Adipocyte (in vitro differentiated cells): ENCODE measurements around the gene INTS12.
A peak's percentile ranks its signal among the peaks of the same experiment; 100 is the strongest.

Experiments used
- DNase-seq: peaks from one replicate; pipeline ENCODE4 v3.0.0-alpha.2; 2015; ENCODE audit warnings: low read depth
- H3K27me3 ChIP-seq: replicated peaks from 2 replicates; pipeline ENCODE4 v1.7.0; 2013; ENCODE audit warnings: mild to moderate bottlenecking, low read length, moderate library complexity; ENCODE audit not compliant: control insufficient read depth, insufficient read depth
- H3K36me3 ChIP-seq: 2 replicates; pipeline ENCODE4 v1.7.0; 2013; ENCODE audit warnings: low read length, mild to moderate bottlenecking, moderate library complexity; ENCODE audit not compliant: control insufficient read depth, insufficient read depth, severe bottlenecking
- H3K4me1 ChIP-seq: 2 replicates; pipeline ENCODE4 v1.7.0; 2013; ENCODE audit warnings: mild to moderate bottlenecking, low read length, moderate library complexity; ENCODE audit not compliant: control insufficient read depth, insufficient read depth
- H3K4me3 ChIP-seq: 2 replicates; pipeline ENCODE4 v1.7.0; 2013; ENCODE audit warnings: mild to moderate bottlenecking, low read length, moderate library complexity
- H3K9ac ChIP-seq: 2 replicates; pipeline ENCODE4 v1.7.0; 2013; ENCODE audit warnings: mild to moderate bottlenecking, low read length, moderate library complexity
- H3K9me3 ChIP-seq: 2 replicates; pipeline ENCODE4 v1.7.0; 2013; ENCODE audit warnings: mild to moderate bottlenecking, low read length, moderate library complexity; ENCODE audit not compliant: control insufficient read depth

Gene INTS12

DNA sequence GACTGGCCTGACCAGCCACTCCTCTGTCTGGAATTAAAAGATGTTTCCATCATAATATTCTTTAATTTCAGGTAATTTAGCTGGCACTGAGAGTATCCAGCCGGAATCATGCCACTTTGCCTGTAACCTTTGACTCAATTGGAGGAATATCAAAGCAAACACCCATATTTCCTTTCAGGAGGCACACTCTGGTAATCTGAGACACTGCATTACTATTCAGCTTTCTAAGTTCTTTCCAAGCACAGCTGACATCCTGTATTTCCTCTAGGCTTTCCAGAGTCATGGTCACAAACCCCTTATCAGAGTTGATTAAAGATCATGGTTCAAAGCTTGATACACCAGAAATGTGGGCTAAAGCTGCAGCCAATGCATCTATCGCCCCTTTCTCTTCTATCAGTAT is 29.3 kb downstream of the INTS12 start:
- no peaks in the 10 kb centered on the region for H3K4me1 ChIP-seq
- no peak overlapping the region for H3K9ac ChIP-seq
- no peaks in the 10 kb centered on the region for H3K27me3 ChIP-seq
- no peaks in the 10 kb centered on the region for H3K9me3 ChIP-seq
- DNase-seq: peak; percentile 25
- H3K4me3 ChIP-seq: no peak overlapping the region
- peaks cover 30% of the 10 kb centered on the region for H3K36me3 ChIP-seq

DNA sequence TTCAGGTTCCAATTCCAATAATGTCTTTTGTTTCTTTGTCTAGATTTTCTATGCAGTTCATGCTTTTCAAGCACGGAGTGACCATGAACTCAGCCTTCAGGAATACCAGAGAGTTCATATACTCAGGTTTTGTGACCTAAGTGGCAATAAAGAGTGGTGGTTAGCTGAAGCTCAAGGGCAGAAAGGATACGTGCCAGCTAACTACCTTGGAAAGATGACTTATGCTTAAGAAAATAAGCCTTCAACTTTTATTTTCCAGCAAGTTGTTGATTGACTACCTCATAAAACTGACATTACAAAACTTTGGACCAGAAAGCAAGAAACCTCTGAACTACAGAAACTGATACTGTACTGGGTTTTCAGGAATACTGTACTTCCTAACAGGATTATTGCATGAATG is 30.8 kb downstream of the INTS12 start:
- no peaks in the 10 kb centered on the region for H3K4me1 ChIP-seq
- H3K36me3 ChIP-seq: peaks cover 16% of the 10 kb centered on the region
- H3K27me3 ChIP-seq: no peaks in the 10 kb centered on the region
- no peaks in the 10 kb centered on the region for H3K9me3 ChIP-seq
- H3K9ac ChIP-seq: no peak overlapping the region
- no peak overlapping the region for H3K4me3 ChIP-seq
- no peak for DNase-seq

DNA sequence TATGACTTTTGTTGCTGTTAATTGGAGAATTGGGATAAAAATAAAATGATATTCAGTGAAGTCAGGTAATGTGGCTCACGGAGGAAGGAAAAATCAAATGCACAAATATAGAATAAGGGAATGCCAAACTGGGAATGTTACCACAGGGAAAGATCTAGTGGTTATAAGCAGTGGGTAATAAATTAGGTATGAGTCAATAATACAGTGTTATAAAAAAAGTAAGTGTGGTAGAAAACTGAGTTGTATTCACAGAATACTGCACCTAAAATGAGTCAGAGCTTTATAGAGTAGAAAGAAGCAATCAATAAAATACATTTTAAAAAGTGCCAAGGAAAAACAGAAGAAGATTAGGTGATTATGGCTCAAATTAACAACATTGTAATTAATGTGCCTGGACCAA is 34.5 kb downstream of the INTS12 start:
- H3K9ac ChIP-seq: no peak overlapping the region
- H3K4me1 ChIP-seq: no peaks in the 10 kb centered on the region
- no peaks in the 10 kb centered on the region for H3K27me3 ChIP-seq
- no peak for DNase-seq
- no peak overlapping the region for H3K4me3 ChIP-seq
- H3K9me3 ChIP-seq: no peaks in the 10 kb centered on the region
- H3K36me3 ChIP-seq: no peaks in the 10 kb centered on the region

DNA sequence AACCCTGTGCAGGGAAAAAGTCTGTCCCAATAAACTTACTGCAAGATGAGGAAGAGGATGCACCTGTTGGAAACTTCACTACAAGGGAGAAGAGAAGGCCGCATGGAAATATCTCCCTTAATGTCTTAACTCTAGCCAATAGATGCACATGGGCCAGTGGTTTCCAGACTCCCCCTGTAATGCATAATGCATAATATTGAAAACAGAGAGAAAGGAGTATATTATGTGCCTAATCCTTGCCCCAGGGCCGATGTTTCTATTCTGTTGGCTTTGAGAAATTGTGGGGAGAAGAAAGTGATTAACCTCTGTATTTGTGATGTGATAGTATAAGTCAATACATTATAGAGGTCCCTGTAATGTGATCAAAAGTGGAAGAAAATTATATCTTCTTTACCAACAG is 37.2 kb downstream of the INTS12 start:
- Histone ChIP-seq H3K9ac (no peak overlapping the region), H3K27me3 (peaks cover 4% of the 10 kb centered on the region), H3K9me3 (no peaks in the 10 kb centered on the region), H3K36me3 (no peaks in the 10 kb centered on the region), H3K4me3 (no peak overlapping the region), H3K4me1 (no peaks in the 10 kb centered on the region)
- no peak for DNase-seq

DNA sequence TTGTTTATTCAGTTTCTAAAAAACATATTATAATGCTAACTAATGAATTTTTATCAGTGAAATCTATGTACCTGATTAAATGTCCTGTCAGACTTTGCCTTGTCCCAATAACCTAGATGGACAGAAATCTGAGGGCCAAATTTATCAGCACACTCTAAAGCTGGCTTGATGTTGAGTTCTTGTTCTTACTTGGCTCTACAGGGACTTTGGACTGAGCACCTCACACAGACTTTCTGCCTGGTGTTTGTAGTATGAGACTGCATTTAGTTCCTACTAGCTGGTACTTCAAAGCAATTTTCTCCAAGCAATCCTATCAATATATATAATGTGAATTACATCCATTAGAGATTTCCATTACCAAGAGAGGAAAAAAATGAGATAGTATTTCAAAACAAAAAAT is 37.8 kb downstream of the INTS12 start:
- H3K4me1 ChIP-seq: no peaks in the 10 kb centered on the region
- peaks cover 4% of the 10 kb centered on the region for H3K27me3 ChIP-seq
- no peaks in the 10 kb centered on the region for H3K9me3 ChIP-seq
- H3K36me3 ChIP-seq: no peaks in the 10 kb centered on the region
- no peak overlapping the region for H3K4me3 ChIP-seq
- H3K9ac ChIP-seq: no peak overlapping the region
- no peak for DNase-seq

DNA sequence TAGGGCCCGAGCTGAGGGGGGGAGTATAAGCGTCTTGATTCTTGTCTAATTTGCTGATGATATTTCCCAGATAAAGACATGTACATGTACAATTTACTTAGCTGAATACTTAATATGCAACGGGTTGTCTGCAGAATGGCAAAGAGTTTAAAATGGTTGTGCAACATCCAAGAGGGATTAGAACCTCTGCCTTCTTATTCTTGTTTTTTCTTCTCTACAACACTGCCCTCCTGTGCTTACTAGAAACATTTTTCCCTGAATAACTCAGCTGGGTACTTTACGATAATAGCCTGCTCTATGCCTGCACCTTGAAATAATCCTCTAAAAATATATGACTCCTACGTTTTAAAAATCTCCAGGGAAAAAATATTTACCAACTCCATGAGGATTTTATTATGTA is 41.8 kb downstream of the INTS12 start:
- no peak overlapping the region for H3K9ac ChIP-seq
- H3K9me3 ChIP-seq: no peaks in the 10 kb centered on the region
- no peaks in the 10 kb centered on the region for H3K4me1 ChIP-seq
- H3K36me3 ChIP-seq: no peaks in the 10 kb centered on the region
- peaks cover 4% of the 10 kb centered on the region for H3K27me3 ChIP-seq
- H3K4me3 ChIP-seq: no peak overlapping the region
- peak; percentile 50 for DNase-seq

DNA sequence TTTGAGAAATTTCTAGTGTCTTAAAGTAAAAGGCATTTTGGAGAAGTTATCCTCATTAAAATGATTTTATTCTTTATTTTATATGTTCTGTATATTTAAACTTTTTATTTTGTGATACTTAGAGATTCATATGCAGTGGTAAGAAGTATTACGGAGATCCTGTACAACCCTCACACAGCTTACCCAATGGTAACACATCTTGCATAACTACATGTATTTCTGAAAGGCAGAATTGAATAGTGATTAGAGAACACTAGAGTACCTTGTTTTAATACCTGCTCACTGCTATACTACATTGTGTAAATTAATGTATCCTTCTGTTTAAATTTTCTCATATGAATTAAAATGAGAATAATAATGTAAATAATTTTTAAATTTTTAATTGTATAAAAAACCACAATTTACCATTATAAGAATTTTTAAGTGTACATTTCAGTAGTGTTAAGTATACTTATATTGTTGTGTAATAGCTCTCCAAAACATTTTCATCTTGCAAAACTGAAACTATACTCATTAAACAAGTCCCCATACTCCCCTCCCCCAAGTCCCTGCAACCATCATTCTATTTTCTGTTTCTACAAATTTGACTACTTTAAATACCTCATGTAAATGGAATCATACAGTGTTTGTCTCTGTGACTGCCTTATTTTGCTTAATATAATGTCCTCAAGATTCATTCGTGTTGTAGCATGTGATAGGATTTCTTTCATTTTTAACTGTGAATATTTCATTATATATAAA is 45.4 kb downstream of the INTS12 start:
- Histone ChIP-seq H3K9me3 (no peaks in the 10 kb centered on the region), H3K4me3 (no peak overlapping the region), H3K9ac (no peak overlapping the region), H3K27me3 (peaks cover 7% of the 10 kb centered on the region), H3K4me1 (no peaks in the 10 kb centered on the region), H3K36me3 (no peaks in the 10 kb centered on the region)
- DNase-seq: no peak

DNA sequence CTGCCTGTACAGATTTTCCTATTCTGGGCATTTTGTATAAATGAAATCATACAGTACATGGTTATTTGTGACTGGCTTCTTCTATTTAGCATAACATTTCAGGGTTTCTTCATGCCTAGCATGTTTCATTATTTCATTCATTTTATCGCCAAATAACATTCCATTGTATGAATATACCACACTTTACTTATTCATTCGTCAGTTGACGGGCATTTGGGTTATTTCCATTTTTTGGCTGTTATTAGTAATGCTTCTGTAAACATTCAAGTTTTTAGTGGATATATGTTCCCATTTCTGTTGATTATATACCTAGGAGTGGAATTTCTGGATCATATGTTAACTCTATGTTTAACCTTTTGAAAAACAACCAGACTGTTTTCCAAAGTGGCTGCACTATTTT is 47.5 kb downstream of the INTS12 start:
- Histone ChIP-seq H3K4me1 (no peaks in the 10 kb centered on the region), H3K27me3 (peaks cover 4% of the 10 kb centered on the region), H3K9me3 (no peaks in the 10 kb centered on the region), H3K9ac (no peak overlapping the region), H3K36me3 (no peaks in the 10 kb centered on the region), H3K4me3 (no peak overlapping the region)
- DNase-seq: no peak

DNA sequence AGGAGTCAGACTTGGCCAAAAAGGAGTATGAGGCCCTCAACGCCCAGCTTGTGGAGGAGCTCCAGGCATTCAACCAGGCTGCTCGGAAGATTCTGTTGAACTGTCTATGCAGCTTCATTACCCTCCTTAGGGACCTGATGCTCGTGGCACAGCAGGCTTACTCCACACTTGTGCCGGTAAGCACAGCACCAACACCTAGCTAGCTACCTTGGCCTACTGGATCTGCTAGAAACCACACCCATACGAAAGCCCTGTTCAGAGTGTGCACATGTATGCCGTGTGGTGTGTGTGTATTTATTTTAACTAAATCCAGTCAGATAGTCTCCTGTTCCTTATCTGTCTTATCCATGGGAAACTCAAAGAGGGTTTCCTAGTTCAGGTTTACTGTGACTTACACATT is 49.3 kb downstream of the INTS12 start:
- Histone ChIP-seq H3K4me1 (no peaks in the 10 kb centered on the region), H3K9me3 (no peaks in the 10 kb centered on the region), H3K36me3 (no peaks in the 10 kb centered on the region), H3K9ac (no peak overlapping the region), H3K27me3 (peaks cover 4% of the 10 kb centered on the region), H3K4me3 (no peak overlapping the region)
- DNase-seq: no peak

DNA sequence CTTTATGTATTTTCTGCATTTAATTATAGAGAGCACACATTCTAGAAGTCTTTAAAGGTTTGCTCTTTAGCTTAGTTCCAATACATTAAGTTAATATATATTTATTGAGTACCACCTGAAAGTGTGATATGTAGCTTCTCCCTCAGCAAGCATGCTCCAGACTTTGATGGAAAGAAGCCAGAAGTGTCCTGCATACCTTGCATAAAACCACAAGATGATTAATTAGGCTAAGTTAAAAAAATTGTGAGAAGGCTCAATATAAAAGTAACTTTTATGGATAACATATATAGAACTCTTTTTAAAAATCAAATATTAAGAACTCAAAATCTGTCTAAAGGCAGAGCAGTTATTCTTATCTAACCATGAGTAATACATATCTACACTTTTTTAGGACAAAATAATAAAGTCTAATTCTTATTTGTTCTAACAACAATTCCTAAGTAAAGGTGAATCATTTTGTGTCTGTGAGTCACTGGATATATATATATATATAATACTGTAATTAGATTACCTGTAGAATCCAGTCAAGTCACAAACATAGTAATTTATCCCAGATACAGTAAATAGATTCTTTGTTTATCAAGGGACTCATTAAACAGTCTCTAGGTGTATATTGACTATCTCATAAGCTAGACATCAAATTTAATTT is 51.2 kb downstream of the INTS12 start:
- H3K27me3 ChIP-seq: peaks cover 4% of the 10 kb centered on the region
- H3K9ac ChIP-seq: no peak overlapping the region
- no peak for DNase-seq
- H3K36me3 ChIP-seq: no peaks in the 10 kb centered on the region
- H3K4me3 ChIP-seq: no peak overlapping the region
- H3K9me3 ChIP-seq: no peaks in the 10 kb centered on the region
- H3K4me1 ChIP-seq: no peaks in the 10 kb centered on the region

DNA sequence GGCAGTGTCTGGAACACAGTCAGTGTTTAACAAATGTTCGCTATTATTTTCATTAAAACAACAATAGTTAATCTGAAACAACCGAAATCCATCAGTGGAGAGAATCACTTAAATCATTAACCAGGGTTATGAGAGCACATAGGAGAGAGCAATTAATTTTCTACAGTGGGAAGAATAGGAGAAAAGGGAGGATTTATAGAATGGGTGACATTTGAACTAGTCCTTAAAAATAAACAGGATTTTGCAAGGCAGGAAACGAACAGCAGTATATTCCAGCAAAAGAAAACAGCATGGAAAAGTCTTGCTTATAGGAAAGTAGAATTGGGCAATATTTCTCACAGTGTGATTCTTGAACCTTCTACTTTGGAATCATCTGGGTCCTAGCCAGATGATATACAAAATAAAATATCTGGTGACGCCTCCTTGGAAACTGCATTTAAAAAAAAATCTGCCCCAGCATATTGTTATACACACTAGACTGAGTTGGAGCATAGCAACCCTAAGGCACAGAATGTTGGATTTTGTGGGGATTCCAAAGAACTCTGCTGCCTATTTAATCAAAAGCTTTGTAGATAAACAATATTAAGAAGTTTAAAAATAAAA is 56.1 kb downstream of the INTS12 start:
- Histone ChIP-seq H3K4me1 (no peaks in the 10 kb centered on the region), H3K9me3 (no peaks in the 10 kb centered on the region), H3K9ac (no peak overlapping the region), H3K4me3 (no peak overlapping the region), H3K27me3 (peaks cover 12% of the 10 kb centered on the region), H3K36me3 (no peaks in the 10 kb centered on the region)
- DNase-seq: no peak
